ENCODE data around the gene HNRNPA1.
"Not testable (repeated sequence)": the region's sequence is repeated elsewhere in the genome, so short reads cannot be mapped to it uniquely, and the experiment has no call there.

HNRNPA1 gene

DNA sequence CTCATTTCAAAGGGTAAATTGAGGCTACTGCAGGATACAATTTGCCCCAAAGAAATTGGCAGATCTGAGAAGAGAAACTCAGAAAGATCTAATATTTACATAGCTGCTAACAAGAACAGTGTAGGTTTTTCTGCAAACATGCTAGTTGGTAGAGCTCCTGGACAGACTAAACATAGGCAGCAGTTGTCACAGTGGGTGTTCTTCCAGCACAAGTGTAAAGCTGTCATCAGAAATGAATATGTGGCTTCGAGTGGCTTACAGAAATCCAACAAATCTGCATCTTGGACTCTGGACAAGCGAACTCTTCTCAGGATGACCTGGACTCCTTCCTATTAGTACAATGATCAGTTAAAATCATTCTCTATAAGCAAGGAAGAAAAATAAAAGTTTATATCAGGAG lies 6.5 kb upstream of the HNRNPA1 start:
- DNase-seq (ENCODE audit: extremely low read depth in 1 of 2, low read depth in 1 of 2) = no peak

GRCh38 chr12:54276368-54276767 lies 4.2 kb upstream of the HNRNPA1 start:
- no peak for DNase-seq (ENCODE audit: extremely low read depth in 1 of 2, low read depth in 1 of 2)

- DNase-seq (ENCODE audit: extremely low read depth in 1 of 2, low read depth in 1 of 2) = no peak
Measured at GRCh38 chr12:54277823-54278276, 2.7 kb upstream of the HNRNPA1 start.

DNA sequence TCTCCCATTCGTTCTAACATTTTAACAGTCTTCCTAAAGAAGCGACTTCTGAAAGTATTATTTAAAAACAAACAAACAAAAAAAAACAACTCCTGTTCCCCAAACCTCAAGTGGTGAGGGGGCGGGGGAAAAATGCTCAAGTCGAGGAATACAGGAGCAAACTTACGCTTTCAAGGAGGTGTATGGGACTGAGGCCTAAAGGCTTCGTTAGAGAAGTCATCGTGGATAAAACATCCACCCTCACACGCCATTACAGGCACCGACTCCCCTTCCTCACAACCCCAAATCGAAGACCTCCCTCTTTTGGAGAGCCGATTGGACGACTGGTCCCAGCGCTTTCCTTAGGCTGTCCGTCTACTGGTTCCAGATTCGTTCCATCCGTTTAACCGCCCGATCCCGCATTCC lies 1.3 kb upstream of the HNRNPA1 start:
- no peak for DNase-seq (ENCODE audit: extremely low read depth in 1 of 2, low read depth in 1 of 2)

DNA sequence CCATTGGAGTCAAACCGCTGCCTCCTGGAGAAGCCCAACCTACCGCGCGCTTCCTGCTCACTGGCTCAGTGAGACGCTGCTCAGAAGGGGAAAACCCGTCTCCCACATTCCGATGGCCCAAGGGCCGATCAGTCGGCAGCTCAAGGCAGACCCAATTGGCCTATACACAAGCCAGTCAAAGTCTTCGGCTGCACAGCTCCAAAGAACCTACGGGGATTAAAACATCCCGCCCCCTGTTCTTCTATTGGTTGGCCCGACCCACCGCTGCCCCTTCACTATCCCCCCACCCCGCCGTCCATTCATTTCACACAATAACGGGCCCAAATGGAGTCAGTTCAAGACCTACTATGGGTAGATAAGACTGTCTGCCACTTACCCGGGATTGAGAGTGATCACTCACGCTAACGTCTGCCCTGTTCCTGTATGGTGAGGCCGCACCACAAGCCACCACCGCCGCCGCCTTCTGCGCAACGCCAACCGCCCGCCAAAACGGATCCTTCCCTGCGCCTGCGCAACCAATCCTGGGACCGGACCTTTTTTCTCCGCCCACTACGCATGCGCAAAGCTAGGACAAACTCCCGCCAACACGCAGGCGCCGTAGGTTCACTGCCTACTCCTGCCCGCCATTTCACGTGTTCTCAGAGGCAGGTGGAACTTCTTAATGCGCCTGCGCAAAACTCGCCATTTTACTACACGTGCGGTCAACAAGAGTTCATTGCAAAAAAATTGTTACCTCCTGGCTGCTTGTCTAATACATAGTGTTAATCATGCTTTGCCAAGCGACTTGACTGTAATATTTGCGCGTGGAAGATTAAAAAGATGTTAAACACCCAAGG lies 676 bp upstream of the HNRNPA1 start, which contains the start of gene CBX5:
CBX5 (minus strand) TSS at position 491 of the 836 bp plus-strand sequence. CDS start 22,472 bp downstream, outside the sequence.
- DNase-seq (ENCODE audit: extremely low read depth in 1 of 2, low read depth in 1 of 2) = peak; percentile 99 to 100

DNA sequence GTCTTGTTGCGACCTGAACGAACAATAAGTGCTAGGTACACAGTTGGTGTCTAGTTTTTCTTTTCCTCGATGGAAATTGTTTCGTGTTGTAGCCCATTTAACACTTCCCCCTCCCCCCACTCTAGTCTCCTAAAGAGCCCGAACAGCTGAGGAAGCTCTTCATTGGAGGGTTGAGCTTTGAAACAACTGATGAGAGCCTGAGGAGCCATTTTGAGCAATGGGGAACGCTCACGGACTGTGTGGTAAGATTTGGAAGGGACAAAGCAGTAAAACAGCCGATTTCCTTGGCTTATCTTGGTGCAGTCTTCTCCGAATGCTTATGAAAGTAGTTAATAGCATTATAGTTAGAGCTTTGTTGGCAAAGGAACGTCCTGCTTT lies 724 bp downstream of the HNRNPA1 start:
- DNase-seq (ENCODE audit: extremely low read depth in 1 of 2, low read depth in 1 of 2) = not testable (repeated sequence)

DNA sequence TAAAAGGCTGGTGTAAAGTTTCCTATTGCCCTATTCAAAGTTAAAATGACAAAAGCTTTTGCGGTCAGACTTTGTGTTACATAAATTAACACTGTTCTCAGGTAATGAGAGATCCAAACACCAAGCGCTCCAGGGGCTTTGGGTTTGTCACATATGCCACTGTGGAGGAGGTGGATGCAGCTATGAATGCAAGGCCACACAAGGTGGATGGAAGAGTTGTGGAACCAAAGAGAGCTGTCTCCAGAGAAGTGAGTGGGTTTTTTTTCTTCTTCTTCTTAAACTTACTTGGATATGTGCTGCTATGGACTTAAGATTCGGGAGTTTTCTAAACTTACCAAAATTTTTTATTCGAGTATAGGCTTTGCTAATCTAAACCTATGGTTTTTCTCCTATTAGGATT lies 1.2 kb downstream of the HNRNPA1 start:
- DNase-seq (ENCODE audit: extremely low read depth in 1 of 2, low read depth in 1 of 2) = not testable (repeated sequence)

DNA sequence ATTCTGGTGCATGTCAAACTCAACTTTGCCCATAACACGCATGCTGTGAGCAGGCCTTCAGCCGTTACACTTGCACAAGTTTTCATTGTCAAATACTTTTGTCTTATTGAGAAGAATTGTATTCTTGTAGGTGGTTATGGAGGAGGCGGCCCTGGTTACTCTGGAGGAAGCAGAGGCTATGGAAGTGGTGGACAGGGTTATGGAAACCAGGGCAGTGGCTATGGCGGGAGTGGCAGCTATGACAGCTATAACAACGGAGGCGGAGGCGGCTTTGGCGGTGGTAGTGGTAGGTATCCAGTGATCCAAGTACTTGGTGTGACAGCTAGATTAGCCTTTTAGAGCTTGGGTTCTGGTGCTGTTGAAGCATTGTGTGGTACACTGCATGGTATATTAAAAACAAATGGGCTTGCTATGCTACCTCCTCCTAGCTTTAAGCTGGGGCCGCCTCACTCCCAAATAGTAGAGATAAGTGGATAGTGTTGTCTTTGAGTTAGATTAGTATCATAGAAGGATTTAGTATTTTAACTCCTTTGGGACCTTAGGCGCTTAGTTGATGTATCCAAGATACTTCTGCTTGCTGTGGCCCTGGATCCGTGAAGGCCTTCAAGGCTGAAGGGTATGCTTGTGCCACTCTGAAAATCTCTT lies 2.5 kb downstream of the HNRNPA1 start:
- no peak for DNase-seq (ENCODE audit: extremely low read depth in 1 of 2, low read depth in 1 of 2)

DNA sequence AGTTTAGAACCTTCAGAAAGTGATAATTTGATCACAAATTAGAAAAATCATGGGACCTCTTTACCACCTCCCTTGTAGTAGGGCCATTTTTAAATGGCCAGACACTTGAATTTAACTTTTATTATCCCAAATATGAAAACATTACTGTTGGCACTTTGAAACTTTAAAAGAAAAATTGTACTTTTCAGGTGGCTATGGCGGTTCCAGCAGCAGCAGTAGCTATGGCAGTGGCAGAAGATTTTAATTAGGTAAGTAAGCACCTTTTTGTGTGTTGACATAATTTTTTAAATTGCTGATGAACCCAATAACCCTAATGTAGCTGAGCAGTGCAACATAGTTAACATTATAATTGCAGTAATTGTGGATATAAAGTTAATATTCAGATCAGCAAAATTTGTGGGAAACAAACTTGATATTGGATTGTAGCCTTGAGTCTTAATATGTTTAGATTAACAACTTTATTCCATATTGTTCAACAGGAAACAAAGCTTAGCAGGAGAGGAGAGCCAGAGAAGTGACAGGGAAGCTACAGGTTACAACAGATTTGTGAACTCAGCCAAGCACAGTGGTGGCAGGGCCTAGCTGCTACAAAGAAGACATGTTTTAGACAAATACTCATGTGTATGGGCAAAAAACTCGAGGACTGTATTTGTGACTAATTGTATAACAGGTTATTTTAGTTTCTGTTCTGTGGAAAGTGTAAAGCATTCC lies 3.7 kb downstream of the HNRNPA1 start:
- not testable (repeated sequence) for DNase-seq (ENCODE audit: extremely low read depth in 1 of 2, low read depth in 1 of 2)

GRCh38 chr12:54285150-54286041 lies 4.9 kb downstream of the HNRNPA1 start:
- no peak for DNase-seq (ENCODE audit: extremely low read depth in 1 of 2, low read depth in 1 of 2)

DNA sequence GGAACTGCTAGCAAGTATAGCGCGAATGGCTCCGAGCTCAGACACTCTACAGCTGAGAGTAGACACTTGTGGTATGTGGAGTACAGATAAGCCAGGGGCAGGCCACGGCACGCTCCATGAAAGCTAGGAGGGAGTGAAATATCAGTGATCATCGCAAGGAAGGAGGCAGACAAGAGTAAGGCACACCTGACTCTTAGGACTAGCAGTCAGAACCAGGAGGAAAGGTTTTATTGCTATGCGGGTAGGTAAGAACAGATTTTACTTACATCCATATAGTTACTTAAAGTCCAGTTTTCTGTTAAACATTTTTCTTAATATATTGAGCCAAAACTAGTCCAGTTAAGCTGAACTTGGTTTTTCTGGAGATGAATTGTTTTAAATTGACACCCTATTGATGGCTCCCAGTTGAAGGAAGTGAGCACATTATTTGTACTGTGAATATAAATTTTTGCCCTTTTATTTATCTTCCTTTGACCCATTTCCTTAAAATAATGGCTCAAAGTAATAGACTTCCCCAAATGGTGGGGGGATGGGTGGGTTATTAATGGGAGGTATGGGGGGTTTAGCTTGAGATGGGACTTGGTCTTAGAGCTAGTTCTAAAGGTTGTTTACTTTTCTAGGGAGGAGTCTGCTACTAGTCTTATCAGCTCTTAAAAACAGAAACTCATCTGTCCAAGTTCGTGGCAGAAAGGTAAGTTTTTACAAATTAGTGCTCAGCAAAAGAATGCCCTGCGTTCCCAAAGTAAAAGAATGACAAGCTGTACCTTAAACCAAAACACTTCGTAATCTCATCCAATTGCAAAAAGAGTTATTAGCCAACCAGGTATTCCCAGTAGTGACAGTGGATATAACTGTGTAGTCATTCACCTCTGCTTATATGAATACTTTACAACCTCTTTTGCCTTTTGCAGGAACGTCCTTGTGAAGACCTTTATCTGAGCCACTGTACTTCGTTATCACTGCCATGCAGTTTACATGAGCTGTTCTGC lies 5.8 kb downstream of the HNRNPA1 start:
- DNase-seq (ENCODE audit: extremely low read depth in 1 of 2, low read depth in 1 of 2) = no peak

DNA sequence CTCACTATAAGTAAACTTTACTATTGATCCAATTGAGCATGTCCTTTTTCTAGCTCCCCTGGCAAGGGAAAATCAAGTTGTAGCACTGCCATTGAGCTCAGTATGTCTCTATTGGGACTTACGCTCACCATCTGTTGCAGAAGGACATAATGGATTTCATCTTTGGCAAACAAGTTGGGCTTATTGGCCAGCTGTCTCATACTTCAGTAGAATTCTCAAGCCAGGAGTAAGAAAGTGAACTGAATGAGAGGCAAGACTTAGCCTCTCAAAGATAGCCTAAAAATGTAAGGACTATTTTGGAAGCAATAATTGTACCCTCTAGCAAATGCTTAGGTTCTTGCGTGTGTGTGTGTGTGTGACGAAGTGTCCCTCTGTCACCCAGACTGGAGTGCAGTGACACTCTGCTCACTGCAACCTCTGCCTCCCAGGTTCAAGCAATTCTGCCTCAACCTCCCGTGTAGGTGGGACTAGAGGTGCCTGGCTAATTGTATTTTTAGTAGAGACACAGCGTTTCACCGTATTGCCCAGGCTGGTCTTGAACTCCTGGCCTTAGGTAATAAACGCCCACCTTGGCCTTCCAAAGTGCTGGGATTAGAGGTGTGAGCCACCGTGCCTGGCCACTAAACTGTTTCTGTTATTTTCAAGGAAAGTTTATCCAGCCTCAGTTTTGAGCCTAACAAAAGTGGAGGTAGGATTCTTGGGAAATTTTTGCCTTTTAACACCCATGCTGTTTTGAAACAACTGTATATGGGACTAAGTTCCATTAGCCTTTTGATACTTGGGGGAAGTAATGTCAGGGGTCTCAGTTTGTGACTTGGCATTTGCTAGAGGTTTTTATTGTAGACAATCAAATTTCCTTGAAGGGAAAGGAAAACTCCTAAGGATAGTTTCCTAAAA lies 7.0 kb downstream of the HNRNPA1 start:
- no peak for DNase-seq (ENCODE audit: extremely low read depth in 1 of 2, low read depth in 1 of 2)

- no peak for DNase-seq (ENCODE audit: extremely low read depth in 1 of 2, low read depth in 1 of 2)
Measured at GRCh38 chr12:54292083-54292930, 11.8 kb downstream of the HNRNPA1 start.

DNA sequence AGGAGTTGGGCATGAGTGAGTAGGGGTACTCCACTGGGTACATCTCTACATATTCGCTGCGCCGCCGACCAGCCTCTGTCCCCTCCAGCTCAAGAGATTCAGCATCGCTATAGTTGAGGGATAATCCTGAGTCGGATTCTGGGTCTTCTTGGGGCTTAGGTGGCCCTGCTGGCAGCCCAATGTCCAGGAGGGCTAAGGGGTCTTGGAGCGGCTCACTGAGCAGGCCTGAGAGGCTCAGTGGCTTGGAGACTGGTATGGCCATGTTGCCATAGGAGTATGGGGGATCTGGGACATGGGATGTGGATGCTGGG lies 12.4 kb downstream of the HNRNPA1 start:
- DNase-seq (ENCODE audit: extremely low read depth in 1 of 2, low read depth in 1 of 2) = no peak

DNA sequence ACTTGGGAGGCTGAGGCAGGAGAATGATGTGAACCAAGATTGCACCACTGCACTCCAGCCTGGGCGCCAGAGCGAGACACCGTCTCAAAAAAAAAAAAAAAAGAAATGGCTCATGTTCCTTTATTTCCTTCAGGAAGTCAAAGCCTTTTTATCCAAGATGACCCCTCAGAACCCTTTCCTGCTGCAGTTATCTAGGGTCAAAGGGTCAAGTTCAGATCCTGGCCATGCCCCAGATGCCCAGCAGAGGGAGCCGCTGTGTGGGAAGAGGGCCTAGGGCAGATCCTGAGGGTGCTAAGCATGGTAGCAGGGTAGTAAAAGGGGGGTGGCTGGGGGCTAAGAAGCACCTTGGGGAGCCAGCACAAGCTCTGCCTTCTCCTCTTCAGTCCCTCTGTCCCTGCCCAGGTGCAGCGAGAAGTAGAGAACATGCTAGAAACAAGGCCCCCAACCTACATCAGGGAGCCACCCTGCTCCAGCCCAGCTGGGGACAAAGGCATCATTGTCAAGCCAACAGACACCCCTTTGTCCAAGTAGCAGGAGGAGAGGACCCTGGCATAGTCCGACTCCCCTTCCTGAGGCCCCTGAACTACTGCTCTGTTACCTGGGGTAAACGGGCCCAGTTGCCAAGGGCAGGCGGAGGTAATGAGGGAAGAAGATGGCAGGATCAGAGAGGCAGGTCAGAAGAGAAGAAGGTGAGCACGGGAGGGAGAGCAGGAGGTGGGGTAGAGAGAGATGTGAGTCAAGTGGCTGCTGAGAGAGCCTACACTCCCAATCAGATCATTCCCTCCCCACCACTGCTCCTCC lies 13.8 kb downstream of the HNRNPA1 start:
- DNase-seq (ENCODE audit: extremely low read depth in 1 of 2, low read depth in 1 of 2) = peak in 1 of 2 donors; percentile 29

GRCh38 chr12:54294953-54295566 lies 14.5 kb downstream of the HNRNPA1 start:
- DNase-seq (ENCODE audit: extremely low read depth in 1 of 2, low read depth in 1 of 2) = no peak

Data from activated CD8-positive, alpha-beta memory T cell treated with anti-CD3 and anti-CD28 coated beads for 1 hour (primary cell).